ENCODE measurements around the gene CFD.
A peak's percentile ranks its signal among the peaks of the same experiment; 100 is the strongest.
"Not testable (repeated sequence)": the region's sequence is repeated elsewhere in the genome, so short reads cannot be mapped to it uniquely, and the experiment has no call there.

Gene CFD

DNA sequence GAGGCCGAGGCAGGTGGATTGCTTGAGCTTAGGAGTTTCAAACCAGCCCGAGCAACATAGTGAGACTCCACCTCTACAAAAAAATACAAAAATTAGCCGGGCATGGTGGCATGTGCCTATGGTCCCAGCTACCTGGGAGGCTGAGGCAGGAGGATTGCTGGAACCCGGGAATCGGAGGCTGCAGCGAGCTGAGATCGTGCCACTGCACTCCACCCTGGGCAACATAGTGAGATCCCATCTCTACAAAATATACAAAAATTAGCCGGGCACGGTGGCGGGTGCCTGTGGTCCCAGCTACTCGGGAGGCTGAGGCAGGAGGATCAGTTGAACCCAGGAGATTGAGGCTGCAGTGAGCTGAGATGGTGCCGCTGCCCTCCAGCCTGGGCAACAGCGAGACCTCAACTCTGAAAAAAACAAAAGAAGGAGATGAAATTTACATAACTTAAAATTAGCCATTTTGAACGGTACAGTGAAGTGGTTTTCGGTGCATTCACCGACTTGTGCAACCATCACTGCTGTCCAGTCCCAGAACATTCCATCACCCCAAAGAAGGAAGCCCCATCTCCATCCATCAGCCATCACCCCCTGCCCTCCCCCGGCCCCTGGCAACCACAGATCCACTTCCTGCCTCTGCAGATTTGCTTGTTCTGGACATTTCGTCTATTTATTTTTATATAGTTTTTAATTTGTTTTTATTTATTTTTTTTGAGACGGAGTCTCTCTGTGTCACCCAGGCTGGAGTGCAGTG is 33.4 kb upstream of the CFD start:
- DNase-seq, result no peak

DNA sequence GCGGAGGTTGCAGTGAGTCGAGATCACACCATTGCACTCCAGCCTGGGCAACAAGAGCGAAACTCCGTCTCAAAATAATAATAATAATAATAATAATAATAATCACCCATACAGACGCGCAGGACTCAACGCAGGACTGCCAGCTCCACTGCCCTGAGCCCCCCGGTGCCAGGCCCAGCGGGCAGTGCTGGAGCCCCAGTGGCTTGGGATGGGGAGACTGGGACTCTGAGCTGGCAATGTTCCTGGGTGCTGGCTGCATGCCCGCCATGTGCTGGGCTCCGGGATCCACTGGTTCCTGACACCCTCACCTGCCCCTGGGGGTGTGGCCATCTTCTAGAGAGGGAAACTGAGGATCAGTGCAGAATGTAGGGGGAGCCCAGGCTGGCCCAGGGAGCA is 32.2 kb upstream of the CFD start:
- no peak for DNase-seq

DNA sequence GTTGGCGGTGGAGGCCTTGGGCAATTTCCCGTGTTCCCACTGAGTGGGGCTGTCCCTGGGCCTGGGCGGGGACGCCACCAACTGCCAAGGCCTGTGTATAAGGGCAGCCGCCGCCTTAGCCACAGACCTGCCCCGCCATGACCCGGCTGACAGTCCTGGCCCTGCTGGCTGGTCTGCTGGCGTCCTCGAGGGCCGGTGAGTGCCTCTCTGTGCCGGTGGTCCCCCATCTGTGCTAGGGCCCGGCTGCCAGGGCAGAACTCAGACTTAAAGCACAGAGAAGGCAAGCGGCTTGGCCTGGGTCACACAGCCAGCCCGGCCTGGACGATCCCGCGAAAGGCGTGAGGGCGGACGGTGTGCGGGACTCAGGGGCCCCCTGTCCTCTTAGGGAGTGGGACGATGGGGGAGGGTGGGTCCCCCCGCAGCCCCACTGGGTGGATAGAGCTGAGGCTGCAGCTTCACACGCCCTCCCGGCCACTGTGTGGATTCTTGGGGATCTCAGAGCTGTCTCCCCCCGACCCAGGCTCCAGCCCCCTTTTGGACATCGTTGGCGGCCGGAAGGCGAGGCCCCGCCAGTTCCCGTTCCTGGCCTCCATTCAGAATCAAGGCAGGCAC is 31.6 kb upstream of the CFD start, which contains the start of gene AZU1:
Gene AZU1 (plus strand): TSS at position 128 of the 612 bp plus-strand sequence. CDS start 10 bp downstream, at position 138.
- DNase-seq, result no peak

DNA sequence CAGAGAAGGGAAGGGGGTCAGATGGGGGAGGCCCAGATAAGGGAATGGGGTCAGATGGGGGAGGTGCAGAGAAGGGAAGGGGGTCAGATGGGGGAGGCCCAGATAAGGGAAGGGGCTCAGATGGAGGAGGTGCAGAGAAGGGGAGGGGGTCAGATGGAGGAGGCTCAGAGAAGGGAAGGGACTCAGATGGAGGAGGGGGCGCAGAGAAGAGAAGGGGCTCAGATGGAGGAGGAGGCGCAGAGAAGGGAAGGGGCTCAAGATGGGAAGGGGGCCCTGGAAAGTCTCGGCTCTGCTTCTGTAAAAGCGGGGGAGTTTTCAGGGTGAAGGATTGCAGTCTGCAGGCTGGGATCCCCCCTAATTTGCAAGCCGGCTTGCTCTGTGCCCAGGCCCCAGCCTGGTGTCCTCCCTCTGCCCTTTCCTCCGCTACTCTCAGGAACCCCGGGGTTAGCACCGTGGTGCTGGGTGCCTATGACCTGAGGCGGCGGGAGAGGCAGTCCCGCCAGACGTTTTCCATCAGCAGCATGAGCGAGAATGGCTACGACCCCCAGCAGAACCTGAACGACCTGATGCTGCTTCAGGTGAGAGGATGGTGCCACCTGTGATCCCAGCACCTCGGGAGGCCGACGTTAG is 30.2 kb upstream of the CFD start:
- no peak for DNase-seq

DNA sequence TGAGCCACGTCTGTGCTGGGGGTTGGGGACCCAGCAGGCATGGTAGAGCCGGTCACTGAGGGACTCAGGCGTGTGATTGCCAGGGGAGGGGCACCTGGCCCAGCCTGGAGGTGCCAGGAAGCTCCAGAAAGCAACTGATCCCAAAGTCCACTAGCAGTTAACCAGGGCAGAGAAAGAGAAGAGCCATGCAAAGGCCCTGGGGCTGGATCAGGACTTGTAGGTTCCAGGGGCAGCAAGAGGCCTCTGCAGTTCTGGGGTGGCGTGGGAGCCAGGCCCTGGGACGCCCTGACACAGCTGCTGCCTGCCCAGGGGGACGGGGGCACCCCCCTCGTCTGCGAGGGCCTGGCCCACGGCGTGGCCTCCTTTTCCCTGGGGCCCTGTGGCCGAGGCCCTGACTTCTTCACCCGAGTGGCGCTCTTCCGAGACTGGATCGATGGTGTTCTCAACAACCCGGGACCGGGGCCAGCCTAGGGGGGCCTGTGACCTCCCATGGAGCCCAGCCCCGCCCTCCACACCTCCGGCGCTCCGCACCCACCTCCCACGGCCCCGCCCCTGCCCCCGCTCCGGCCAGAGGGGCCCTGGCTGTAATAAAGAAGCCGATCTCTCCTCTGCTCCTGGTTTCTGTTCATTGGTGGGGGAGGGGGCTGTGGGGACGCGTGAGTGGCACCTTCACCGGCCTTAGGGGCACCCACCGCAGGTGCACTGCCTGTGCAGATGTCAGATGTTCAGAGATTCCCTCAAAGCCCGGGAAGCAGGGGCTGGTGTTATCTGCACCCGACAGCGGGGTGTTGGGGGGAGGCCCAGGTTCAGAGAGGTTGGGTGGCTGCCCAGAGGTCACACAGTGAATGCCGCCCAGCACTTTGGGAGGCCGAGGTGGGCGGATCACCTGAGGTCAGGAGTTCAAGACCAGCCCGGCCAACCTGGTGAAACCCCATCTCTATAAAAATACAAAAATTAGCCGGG is 27.8 kb upstream of the CFD start:
- no peak for DNase-seq

DNA sequence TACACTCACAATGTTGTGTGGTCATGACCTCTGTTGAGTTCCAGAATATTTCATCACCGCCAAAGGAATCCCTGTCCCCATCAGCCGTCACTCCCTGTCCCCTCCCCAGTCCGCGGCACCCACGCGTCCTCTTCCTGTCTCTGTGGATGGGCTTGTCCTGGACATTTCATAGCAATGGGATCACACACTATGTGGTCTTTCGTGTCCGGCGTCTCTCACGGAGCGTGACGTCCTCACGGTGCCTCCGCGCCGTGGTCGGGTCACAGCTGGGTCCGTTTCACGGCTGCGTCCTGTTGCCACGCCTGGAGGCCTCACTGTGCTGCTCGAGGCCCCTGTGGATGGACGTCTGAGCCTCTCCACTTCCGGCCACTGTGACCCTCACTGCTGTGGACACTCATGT is 25.2 kb upstream of the CFD start:
- DNase-seq, result no peak

DNA sequence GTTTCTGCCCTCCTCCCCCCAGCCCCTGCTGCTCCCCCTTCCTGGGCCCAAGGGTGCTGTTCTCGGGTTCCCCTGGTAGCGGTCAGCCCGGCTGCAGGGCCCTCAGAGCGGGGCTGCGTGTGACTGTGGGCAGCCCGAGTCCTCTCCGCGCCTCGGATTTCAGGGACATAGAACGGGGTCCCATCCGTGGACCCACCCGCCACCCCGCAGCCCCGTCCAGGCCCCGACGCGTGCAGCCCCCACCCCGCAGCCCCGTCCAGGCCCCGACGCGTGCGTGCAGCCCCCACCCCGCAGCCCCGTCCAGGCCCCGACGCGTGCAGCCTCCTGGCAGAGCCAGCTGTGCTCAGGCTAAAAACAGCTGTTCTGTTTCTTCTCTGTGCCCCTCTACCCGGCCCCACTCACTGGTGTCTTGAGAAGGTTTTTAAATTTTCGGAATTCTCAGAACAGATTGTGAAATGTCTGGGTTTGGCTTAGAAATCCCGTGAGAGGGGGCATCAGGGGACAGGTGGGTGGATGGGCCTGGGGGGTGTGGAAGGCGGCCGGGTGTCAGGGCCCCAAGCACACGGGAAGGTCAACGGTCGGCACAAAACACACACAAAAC is 24.2 kb upstream of the CFD start:
- no peak for DNase-seq

DNA sequence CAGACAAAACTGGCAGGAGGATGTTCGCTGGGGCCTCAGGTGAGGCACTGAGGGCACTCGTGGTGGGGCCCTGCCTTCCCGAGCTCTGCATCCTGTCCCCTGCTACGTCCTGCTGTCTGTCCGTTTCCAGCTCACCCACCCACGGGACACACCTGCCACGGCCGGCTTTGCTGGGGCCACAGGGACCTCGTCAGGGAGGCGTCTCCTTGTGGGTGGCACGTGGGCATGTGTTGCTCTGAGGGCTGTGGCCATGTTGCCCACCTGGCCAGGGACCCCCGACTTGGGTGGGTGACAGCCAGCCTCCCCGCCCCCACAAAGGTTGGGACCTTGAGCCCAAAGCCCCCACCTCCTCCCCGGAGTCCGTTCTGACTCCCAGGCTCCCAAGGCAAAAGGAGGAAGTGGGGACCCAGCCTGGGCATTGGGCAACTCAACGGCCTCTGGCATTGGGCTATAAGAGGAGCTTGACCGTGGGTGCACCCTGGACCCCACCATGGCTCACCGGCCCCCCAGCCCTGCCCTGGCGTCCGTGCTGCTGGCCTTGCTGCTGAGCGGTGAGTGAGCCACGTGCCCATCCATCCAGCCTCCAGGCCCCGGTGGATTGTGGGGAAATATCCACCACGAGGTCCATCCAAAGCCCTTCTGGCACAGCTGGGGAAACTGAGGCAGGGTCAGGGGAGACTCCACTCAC is 18.8 kb upstream of the CFD start, which contains the start of gene PRTN3:
Gene PRTN3 (plus strand): TSS at position 481 of the 688 bp plus-strand sequence. CDS start 10 bp downstream, at position 491.
- DNase-seq, result no peak

DNA sequence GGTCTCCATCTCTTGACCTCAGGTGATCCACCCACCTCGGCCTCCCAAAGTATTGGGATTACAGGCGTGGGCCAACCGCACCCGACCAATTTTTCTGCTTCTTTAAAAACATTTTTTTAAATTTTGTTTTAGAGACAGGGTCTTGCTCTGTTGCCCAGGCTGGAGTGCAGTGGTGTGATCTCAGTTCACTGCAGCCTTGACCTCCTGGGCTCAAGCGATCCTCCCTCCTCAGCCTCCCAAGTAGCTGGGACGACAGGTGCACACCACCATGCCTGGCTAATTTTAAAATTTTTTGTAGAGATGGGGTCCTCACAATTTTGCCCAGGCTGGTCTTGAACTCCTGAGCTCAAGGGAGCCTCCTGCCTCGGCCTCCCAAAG is 16.7 kb upstream of the CFD start:
- not testable (repeated sequence) for DNase-seq

DNA sequence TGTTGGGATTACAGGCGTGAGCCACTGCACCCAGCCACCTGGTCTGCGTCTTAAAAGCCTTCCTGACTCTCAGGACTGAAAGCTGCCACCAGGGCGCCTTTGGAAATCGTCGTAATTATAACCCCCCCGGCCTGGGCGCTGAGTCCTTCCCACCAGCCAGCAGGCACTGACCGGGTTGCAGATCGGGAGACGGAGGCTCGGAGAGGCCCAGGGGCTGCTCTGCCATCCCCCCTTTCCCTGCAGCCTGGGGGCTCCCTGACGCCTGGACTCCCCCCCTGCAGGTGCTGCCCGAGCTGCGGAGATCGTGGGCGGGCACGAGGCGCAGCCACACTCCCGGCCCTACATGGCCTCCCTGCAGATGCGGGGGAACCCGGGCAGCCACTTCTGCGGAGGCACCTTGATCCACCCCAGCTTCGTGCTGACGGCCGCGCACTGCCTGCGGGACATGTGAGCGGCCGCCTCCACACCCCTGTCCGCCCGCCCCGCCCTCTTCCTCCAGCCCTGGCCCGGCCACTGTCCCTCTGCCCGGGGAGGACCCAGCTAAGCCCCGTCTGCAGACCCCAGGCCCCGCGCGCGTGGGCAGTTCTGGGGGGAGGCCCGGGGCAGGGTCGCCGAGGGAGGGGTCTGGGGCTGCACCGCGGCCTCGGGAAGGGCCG is 16.2 kb upstream of the CFD start:
- DNase-seq, result no peak

DNA sequence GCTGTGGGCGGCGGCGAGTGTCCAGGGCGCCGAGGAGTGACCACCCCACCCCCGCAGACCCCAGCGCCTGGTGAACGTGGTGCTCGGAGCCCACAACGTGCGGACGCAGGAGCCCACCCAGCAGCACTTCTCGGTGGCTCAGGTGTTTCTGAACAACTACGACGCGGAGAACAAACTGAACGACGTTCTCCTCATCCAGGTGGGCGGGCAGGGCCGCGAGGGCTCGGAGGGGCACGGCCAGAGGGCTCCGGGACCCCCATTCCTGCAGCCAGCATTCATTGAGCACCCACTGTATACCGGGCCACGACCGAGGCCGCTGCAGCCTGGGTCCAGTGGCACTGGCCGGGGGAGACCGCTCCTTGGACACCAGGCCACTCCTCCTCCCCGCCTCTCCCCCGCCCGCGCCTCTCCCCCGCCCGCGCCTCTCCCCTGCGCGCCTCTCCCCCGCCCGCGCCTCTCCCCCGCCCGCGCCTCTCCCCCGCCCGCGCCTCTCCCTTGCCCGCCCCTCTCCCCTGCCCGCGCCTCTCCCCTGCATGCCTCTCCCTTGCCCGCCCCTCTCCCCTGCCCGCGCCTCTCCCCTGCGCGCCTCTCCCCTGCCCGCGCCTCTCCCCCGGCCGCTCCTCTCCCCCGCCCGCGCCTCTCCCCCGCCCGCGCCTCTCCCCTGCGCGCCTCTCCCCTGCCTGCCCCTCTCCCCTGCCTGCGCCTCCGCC is 15.5 kb upstream of the CFD start:
- no peak for DNase-seq

DNA sequence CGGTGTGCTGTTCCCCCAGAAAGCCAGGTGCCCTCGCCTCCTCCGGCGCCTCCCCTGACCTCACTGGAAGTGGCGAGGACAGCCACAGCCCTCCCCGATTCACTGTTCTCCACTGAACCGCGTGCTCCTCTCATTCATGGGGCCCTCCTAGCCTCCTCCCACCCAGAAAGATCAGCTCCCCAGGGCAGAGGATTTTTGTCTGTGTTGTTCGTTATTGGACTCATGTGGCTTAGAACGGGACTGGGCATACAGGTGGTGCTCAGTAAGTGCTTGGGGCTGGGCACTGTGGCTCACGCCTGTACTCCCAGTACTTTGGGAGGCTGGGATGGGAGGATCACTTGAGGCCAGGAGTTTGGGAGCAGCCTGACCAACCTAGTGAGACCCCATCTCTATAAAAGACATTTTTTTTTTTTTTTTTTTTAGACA is 14.9 kb upstream of the CFD start:
- no peak for DNase-seq

DNA sequence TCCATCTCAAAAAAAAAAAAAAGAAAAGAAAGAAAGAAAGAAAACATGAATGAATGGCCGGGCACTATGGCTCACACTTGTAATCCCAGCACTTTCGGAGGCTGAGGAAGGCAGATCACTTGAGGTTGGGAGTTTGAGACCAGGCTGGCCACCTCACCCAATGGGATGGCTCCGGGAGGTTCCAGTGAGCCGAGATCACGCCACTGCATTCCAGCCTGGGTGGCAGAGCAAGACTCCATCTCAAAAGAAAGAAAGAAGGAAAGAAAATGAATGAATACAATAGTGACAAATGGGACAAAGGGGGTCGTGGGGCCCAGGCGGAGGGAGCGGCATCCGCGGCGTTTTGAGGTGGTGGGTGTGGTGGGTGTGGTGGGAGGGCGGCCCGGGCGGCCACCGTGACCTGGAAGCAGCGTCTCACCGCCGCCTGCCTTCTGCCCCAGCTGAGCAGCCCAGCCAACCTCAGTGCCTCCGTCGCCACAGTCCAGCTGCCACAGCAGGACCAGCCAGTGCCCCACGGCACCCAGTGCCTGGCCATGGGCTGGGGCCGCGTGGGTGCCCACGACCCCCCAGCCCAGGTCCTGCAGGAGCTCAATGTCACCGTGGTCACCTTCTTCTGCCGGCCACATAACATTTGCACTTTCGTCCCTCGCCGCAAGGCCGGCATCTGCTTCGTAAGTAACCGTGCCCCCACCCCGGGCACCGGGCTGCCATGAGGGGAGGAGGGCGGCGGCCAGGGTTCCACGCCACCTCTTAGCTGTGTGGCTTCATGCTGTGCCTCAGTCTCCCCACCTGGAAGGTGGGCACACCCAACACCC is 13.6 kb upstream of the CFD start:
- no peak for DNase-seq

DNA sequence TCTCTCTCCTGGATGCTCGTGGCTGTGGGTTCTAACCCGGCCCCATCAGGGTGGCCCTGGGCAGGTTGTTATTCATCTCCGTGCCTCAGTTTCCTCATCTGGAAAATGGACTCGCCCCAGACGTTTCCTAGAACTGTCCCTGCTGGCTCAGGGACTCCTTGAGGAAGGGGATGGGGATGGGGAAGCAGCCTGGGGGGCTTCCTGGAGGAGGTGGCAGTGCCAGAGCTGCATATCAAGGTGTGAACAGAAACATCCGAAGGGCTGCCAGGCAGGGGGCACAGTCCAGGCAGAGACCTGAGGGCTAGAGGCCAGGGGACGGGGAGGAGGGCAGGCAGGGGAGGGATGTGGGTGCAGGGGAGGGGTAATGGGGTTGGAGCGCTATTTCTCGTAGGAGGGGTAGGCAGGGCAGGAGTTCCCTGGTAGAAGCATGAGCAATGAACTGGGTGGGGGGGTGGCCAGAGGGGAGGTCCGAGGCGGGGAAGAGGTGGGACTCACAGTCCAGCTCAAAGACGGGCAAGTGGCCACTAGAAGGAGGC is 11.0 kb upstream of the CFD start:
- DNase-seq, result no peak

DNA sequence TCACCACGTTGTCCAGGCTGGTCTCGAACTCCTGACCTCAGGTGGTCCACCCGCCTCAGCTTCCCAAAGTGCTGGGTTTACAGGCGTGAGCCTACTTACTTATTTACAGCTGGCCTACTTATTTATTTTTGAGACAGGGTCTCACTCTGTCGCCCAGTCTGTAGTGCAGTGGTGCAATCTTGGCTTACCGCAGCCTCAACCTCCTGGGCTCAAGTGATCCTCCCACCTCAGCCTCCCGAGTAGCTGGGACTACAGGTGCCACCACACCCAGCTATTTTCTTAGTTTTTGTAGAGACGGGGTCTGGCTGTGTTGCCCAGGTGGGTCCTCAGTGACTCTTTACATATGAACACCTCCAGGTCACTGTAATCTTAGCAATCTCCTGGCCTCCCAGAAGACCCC is 10.3 kb upstream of the CFD start:
- not testable (repeated sequence) for DNase-seq

DNA sequence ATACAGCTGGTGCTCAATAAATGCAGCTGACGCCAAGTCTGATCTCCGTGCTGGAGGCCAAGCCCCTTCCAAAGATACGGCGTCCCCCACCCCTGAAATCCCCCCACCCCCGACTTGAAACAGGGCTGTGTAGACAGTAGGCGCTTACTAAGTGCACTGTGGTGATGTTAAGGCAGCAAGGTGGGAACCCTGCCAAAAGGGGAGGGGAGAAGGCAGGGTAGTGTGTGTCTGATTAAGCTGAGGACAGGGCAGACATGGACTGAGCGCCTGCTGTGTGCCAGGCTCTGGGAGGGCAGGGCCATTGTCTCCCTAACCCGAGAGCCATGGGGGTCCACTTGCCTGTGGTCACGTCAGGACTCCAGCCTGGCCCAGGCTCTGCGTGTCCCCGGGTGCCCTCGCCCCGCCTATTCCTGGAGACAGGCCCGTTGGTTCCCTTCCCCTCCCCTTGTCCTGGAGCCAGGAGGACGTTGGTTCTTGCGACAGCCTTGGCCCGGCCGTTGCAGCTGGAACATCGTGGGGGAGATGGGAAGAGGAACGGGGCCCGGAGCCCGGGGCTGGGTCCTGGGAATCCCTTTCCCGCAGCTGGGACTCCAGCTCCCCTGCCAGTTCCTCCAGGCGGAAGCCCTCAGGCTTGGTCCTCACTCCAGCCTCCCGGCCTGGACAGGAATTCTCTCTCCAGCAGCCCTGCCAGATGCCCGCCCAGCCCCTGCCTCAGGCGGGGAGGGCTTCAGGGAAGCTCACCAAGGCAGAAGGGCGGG is 9.1 kb upstream of the CFD start:
- peak; percentile 43 for DNase-seq

DNA sequence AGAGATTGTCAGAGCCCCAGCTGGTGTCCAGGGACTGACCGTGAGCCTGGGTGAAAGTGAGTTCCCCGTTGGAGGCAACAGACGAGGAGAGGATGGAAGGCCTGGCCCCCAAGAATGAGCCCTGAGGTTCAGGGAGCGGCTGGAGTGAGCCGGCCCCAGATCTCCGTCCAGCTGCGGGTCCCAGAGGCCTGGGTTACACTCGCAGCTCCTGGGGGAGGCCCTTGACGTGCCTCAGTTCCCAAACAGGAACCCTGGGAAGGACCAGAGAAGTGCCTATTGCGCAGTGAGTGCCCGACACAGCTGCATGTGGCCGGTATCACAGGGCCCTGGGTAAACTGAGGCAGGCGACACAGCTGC is 8.5 kb upstream of the CFD start:
- no peak for DNase-seq

DNA sequence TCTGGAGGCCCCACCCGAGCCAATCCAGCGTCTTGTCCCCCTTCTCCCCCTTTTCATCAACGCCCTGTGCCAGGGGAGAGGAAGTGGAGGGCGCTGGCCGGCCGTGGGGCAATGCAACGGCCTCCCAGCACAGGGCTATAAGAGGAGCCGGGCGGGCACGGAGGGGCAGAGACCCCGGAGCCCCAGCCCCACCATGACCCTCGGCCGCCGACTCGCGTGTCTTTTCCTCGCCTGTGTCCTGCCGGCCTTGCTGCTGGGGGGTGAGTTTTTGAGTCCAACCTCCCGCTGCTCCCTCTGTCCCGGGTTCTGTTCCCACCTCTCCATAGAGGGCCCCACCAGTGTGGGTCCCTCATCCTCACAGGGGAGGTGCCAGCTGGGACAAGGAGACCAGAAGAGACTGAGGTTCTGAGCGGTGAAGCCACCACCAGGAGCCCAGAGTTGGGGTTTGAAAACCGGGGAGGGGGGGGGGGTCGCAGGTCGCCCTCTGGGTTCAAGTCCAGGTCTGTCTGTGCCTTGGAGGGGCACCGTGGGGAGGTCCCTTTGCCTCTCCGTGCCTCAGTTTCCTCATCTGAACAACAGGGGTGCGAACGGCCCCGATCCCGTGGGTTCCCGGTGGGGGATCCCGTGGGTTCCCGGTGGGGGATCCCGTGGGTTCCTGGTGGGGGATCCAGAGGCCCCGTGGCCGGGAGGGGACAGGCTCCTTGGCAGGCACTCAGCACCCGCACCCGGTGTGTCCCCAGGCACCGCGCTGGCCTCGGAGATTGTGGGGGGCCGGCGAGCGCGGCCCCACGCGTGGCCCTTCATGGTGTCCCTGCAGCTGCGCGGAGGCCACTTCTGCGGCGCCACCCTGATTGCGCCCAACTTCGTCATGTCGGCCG is 7.1 kb upstream of the CFD start, which contains the start of gene ELANE:
Gene ELANE (plus strand): TSS at position 168 of the 878 bp plus-strand sequence. CDS start 26 bp downstream, at position 194.
- no peak for DNase-seq
